HL-60 (cell line): ENCODE results near the gene INTS11.

ENCODE experiments used
- DNase-seq, 2 experiments: peaks; one replicate each; pipeline ENCODE4 v3.0.0-alpha.2; 2010 to 2020; ENCODE audit warnings: low read depth in 1 of 2, low spot score in 1 of 2
- H3K27ac ChIP-seq: fragments of 250-450 bp; sonication (Bioruptor Pico); replicated peaks from 2 replicates; pipeline ENCODE4 v1.5.1; 2020; ENCODE audit warnings: mild to moderate bottlenecking, moderate library complexity
- H3K27me3 ChIP-seq: fragments of 250-450 bp; sonication (Bioruptor Pico); 2 replicates; pipeline ENCODE4 v1.5.1; 2021; ENCODE audit warnings: mild to moderate bottlenecking, moderate library complexity; ENCODE audit not compliant: insufficient read depth, poor library complexity, severe bottlenecking
- H3K4me3 ChIP-seq: replicated peaks from 2 replicates; pipeline ENCODE4 v1.5.1; 2011; ENCODE audit warnings: mild to moderate bottlenecking, control low read depth, low read length; ENCODE audit not compliant: insufficient read depth
- CTCF ChIP-seq: IDR thresholded peaks from one replicate; pipeline ENCODE4 v1.5.1; 2011; ENCODE audit warnings: low read length, control low read depth, inconsistent platforms; ENCODE audit not compliant: insufficient read depth
- GABPA ChIP-seq: IDR thresholded peaks from 2 replicates; pipeline ENCODE4 v1.6.1; 2012; ENCODE audit warnings: low read depth
- POLR2AphosphoS5 ChIP-seq: IDR thresholded peaks from 2 replicates; pipeline ENCODE4 v1.6.1; 2012; ENCODE audit warnings: low read depth
- REST ChIP-seq: IDR thresholded peaks from 2 replicates; pipeline ENCODE4 v1.6.1; 2012; ENCODE audit warnings: low read depth; ENCODE audit not compliant: insufficient replicate concordance
- SPI1 ChIP-seq: IDR thresholded peaks from 2 replicates; pipeline ENCODE4 v1.6.1; 2012; ENCODE audit warnings: low read depth, mild to moderate bottlenecking, borderline replicate concordance

Gene INTS11

GRCh38 chr1:1278620-1279019 is 45.8 kb downstream of the INTS11 start:
- no peak for DNase-seq
- no peaks in the 10 kb centered on the region for H3K27me3 ChIP-seq
- no peak overlapping the region for H3K4me3 ChIP-seq
- TF ChIP-seq CTCF (no peak), GABPA (no peak), POLR2AphosphoS5 (no peak), SPI1 (no peak)
- no peak overlapping the region for H3K27ac ChIP-seq

- no peak for TF ChIP-seq CTCF
- no peak for TF ChIP-seq GABPA
- no peak for TF ChIP-seq POLR2AphosphoS5
- no peak for TF ChIP-seq REST
- no peak for TF ChIP-seq SPI1
- Histone ChIP-seq H3K4me3 (no peak overlapping the region), H3K27me3 (no peaks in the 10 kb centered on the region), H3K27ac (no peak overlapping the region)
- DNase-seq = no peak
Measured at GRCh38 chr1:1275836-1276235, 48.6 kb downstream of the INTS11 start.

- Histone ChIP-seq H3K27me3 (no peaks in the 10 kb centered on the region), H3K27ac (no peak overlapping the region), H3K4me3 (no peak overlapping the region)
- TF ChIP-seq POLR2AphosphoS5 = no peak
- no peak for DNase-seq
Measured at GRCh38 chr1:1274931-1275431, 49.5 kb downstream of the INTS11 start.

GRCh38 chr1:1274299-1274930 is 50.0 kb downstream of the INTS11 start:
- Histone ChIP-seq H3K27ac (peak overlapping the region; percentile 84), H3K4me3 (peak overlapping the region; percentile 87), H3K27me3 (no peaks in the 10 kb centered on the region)
- DNase-seq = no peak
- no peak for TF ChIP-seq CTCF
- TF ChIP-seq POLR2AphosphoS5 = no peak
- no peak for TF ChIP-seq GABPA
- TF ChIP-seq REST = no peak
- no peak for TF ChIP-seq SPI1
